Gastroesophageal sphincter (tissue), 3 donors: ENCODE data around the gene SH2B3.

Source experiments
- EP300 ChIP-seq: sonication (generic); formaldehyde crosslinking; IDR thresholded peaks from one replicate; pipeline ENCODE4 v1.6.1; 2017; ENCODE audit warnings: antibody characterized with exemption, mild to moderate bottlenecking
- POLR2A ChIP-seq, 2 donors: fragments of 450-650 bp; IDR thresholded peaks; one replicate each; pipeline ENCODE4 v1.6.1; 2017; ENCODE audit warnings: antibody characterized with exemption in 2 of 2, mild to moderate bottlenecking in 2 of 2, moderate library complexity in 1 of 2
- POLR2AphosphoS5 ChIP-seq: sonication (generic); formaldehyde crosslinking; IDR thresholded peaks from one replicate; pipeline ENCODE4 v1.6.1; 2017; ENCODE audit warnings: antibody characterized with exemption
- TF ChIP-seq, protein P1 (sequence below), 4 experiments: fragments of 200-600 bp in 2 of 4; fragments of 450-650 bp in 2 of 4; sonication (generic) in 1 of 4; IDR thresholded peaks; one replicate each; pipeline ENCODE4 v1.5.1; 2017 to 2019; ENCODE audit warnings: antibody characterized with exemption in 4 of 4, mild to moderate bottlenecking in 2 of 4, moderate library complexity in 2 of 4

DNA sequence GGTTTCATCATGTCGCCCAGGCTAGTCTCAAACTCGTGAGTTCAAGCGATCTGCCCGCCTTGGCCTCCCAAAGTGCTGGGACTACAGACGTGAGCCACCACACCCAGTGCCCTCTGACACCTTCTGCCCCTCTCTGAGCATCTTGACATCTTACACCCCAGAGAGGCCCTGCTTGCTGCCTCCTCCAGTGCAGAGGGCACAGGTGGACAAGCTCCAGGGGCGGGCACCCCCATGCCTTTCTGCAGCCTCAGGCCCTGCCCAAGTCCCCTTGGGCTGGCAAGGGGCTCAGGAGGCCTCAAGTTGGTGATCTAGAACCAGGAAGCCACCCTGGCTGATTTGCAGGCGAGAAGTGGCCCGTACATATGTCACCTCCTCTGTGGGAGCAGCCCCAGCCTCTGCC lies 11.2 kb upstream of the SH2B3 start:
- TF ChIP-seq, protein P1, sequence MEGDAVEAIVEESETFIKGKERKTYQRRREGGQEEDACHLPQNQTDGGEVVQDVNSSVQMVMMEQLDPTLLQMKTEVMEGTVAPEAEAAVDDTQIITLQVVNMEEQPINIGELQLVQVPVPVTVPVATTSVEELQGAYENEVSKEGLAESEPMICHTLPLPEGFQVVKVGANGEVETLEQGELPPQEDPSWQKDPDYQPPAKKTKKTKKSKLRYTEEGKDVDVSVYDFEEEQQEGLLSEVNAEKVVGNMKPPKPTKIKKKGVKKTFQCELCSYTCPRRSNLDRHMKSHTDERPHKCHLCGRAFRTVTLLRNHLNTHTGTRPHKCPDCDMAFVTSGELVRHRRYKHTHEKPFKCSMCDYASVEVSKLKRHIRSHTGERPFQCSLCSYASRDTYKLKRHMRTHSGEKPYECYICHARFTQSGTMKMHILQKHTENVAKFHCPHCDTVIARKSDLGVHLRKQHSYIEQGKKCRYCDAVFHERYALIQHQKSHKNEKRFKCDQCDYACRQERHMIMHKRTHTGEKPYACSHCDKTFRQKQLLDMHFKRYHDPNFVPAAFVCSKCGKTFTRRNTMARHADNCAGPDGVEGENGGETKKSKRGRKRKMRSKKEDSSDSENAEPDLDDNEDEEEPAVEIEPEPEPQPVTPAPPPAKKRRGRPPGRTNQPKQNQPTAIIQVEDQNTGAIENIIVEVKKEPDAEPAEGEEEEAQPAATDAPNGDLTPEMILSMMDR (IDR thresholded peaks at IDR 0.05) = no peak
- TF ChIP-seq POLR2A (IDR thresholded peaks at IDR 0.05) = no peak
- TF ChIP-seq POLR2AphosphoS5 = no peak
- no peak for TF ChIP-seq EP300
